Stimulated activated CD4-positive, alpha-beta T cell treated with anti-CD3 and anti-CD28 coated beads, Interleukin-4, amount 100 ng/mL, for 48 hours (primary cell): Measurements from ENCODE around the gene CRKL.
"Not testable (repeated sequence)": the region's sequence is repeated elsewhere in the genome, so short reads cannot be mapped to it uniquely, and the experiment has no call there.

Experiments used
- DNase-seq, 2 donors: peaks; one replicate each; pipeline ENCODE4 v3.0.0-alpha.2; 2020; ENCODE audit warnings: low read depth in 2 of 2

Gene CRKL

DNA sequence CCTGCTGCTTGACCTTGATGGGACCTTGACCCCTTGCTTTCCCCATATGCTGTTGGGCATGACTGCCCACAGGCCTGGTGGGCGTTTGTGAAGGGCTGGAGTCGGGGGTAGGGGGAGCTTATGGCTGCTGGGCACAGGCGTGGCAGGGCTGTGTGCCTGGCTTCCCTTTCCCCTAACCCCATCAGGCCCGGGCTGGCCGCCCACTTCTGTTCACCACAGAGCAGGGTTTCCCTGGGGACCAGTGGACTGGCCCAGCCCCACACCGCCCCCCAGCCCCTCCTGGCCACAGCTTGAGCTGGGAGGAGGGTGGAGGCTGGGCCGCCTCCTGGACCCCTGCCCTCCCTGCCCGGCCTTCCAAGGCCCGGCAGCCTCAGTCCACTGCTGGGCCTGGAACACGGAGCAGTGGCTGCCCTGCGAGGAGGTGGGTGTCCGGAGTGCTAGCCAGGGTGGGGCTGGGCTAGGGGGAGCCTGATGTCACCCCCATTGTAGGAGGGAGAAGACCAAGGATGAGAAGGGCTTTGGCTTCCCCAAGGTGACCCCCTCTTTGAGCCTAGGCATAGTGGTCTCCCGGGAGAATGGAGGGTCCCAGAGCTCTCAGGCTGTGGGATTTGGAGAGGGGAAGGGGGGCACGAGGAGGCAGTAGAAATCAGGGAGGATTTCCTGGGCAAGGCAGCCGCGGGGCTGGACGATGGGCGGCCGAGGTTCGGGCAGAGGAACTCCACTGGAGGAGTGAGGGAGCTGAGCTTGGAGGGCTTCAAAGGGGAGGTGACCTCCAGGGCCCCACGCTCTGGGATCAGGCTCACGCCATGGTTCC is 49.9 kb downstream of the CRKL start, which contains the start of gene AIFM3:
Gene AIFM3, plus strand, starts transcription at position 373 of the 814 bp plus-strand sequence. CDS start 690 bp downstream, outside the sequence.
- DNase-seq: no peak

DNA sequence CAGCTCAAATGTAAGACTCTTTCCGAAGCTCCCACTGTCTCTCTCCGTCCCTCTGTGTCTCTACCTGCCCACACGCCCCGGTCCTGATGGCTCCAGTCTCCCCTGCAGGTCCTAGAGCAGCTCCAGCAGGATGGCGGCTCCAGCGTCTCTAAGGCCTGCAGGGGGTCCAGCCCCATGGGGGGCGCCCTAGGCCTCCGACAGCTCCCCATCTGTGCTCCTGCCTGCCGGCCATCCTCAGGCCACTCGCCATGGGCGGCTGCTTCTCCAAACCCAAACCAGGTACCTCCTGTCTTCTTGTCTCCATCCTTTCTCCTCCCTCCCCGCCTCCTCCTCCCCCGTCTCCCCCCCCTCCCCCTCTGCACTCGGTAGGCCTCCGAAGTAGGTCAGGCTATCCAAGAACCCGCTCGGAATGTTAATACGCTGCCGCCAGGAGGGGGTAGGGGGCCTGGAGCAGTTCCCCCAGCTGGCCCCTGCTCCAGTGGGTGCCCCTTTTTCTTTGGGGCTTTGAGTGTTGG is 50.5 kb downstream of the CRKL start:
- DNase-seq: no peak

DNA sequence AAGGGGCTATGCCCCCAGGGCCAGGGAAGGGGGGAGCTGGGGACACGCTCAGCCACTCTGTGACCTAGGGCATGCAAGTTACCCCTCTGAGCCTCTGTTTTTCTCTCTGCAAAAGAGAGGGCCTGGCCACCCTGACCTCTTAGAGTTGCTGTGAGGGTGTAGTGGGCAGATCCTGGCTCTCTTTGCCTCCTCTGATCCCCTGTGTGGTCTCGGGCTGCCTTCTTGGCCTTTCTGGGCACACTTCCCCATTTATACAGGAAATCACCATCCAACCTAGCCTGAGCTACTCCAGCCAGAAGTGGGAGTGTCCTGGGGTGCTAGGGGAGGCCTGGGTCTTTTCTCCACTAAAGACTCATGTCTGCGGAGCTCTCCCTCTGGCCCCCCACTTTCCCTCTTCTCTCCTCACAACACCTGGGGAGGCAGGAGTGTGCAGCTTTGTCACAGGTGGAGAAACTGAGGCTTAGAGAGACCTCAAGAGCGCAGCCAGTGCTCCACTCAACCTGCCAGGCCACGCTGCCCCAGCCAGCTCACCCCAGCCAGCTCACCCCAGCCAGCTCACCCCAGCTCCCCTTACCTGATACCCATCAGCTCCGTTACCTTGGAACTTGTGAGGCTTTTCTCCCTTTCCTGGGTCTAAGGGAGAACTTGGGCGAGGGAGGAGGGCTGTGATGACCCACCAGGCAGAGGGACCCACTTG is 51.2 kb downstream of the CRKL start:
- no peak for DNase-seq

DNA sequence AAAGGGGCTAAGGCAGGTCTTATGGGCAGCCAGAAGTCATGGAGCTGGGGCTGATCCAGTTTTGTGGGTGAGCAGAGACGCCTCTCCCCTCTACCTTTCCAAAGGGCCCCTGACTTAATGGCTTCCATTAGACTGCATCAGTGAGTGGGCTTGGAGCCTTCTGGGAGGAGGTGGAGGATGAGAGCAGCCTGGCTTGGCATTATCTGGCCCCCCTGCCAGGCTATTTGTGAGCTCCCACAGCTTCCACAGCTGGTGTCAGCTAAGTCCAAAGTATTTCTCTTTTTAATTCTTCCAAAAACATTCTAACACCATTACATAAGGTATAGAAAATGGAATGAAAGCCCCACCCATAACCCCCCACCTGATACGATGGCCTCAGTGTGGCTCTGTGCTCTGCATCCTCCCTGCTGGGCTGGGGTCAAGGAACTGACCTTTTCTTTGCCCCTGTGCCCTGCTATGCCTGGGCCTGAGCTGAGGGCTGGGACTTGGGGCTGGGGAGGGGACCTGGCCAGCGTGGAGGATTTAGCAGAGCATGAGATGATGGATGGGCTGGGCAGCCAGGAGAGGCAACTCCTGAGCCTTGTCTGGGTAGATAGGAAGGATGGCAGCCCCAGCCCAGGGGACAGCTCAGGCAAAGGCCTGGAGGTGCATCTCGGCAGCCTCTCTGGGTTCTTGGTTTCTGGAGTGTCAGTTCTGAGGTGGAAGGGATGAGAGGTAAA is 53.9 kb downstream of the CRKL start:
- DNase-seq: no peak

DNA sequence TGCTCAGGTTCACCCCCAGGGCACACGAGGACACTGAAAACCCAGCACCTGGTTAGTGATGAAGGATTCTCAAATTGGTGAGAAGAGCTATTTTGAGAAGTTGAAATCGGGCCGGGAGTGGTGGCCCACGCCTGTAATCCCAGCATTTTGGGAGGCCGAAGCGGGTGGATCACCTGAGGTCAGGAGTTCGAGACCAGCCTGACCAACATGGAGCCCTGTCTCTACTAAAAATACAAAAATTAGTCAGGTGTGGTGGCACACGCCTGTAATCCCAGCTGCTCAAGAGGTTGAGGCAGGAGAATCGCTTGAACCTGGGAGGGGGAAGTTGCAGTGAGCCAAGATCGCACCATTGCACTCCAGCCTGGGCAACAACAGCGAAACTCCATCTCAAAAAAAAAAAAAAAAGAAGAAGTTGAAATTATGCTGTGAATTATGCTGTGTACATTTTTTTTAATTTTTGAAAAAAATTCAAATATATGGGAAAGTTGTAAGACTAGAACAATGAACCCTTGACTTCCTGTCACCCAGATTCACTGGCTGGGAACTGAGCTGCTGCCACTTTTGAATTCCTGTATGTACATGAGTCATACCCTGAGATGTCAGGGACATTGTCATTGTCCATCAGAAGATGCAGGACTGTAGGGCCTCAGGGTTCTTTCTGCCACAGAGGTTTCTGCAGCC is 54.9 kb downstream of the CRKL start:
- not testable (repeated sequence) for DNase-seq

DNA sequence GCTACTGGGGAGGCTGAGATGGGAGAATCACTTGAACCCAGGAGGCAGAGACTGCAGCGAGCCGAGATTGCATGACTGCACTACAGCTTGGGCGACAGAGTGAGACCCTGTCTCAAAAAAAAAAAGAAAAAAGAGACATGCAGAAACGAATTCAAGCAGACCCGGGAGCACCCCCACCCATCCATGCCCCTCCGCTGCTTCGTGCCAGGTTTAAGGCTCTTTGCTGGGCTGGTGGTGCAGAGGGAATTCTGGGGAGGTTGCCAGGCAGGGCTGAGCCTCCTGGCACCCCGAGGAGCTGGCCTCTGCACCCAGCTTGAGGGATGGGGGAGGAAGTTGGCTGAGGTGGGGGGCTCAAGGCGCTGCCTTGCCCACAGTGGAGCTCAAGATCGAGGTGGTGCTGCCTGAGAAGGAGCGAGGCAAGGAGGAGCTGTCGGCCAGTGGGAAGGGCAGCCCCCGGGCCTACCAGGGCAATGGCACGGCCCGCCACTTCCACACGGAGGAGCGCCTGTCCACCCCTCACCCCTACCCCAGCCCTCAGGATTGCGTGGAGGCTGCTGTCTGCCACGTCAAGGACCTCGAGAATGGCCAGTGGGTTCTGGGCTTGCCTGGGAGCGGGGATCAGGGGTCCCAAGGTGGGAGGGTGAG is 55.8 kb downstream of the CRKL start:
- no peak for DNase-seq

DNA sequence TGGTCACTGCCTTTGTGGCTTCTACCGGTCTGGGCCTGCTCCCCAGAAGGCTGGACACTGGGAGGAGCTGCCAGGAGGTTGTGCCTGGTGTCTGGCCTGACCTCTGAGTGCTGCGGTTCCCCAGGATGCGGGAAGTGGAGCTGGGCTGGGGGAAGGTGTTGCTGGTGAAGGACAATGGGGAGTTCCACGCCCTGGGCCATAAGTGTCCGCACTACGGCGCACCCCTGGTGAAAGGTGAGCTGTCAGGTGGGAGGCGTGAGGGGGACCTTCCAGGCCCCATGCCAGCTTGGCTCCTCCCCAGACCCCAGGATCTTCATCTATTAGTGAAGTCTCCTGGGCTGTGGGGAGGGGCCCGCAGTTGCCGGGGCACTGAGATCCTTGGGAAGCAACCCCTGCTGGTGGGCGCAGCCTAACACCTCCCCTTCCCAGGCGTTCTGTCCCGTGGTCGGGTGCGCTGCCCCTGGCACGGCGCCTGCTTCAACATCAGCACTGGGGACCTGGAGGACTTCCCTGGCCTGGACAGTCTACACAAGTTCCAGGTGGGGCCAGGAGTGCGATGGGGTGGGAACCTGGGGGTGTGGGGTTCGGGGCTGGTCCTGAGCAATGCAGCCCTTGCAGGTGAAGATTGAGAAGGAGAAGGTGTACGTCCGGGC is 56.6 kb downstream of the CRKL start:
- DNase-seq: no peak

DNA sequence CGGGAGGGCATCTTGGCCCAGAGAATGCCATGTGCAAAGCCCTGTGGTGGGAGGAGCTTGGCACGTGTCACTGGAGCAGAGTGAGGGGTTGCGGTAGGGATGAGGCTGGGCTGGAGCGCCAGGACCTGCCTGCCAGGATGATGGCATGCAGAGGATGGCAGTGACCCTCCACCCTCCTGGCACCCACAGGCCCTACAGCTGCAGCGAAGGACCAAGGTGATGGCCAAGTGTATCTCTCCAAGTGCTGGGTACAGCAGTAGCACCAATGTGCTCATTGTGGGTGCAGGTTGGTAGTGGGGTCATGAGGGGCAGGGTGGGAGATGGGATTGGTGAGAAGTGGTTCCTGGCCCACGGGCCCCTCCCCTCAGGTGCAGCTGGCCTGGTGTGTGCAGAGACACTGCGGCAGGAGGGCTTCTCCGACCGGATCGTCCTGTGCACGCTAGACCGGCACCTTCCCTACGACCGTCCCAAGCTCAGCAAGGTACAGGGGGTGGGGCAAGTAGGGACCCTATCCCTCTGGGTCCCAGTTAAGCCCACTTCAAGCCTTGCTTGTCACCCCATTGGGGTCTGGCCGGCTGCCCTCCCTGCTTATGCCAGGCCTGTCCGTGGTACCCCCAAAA is 57.2 kb downstream of the CRKL start:
- DNase-seq: no peak

DNA sequence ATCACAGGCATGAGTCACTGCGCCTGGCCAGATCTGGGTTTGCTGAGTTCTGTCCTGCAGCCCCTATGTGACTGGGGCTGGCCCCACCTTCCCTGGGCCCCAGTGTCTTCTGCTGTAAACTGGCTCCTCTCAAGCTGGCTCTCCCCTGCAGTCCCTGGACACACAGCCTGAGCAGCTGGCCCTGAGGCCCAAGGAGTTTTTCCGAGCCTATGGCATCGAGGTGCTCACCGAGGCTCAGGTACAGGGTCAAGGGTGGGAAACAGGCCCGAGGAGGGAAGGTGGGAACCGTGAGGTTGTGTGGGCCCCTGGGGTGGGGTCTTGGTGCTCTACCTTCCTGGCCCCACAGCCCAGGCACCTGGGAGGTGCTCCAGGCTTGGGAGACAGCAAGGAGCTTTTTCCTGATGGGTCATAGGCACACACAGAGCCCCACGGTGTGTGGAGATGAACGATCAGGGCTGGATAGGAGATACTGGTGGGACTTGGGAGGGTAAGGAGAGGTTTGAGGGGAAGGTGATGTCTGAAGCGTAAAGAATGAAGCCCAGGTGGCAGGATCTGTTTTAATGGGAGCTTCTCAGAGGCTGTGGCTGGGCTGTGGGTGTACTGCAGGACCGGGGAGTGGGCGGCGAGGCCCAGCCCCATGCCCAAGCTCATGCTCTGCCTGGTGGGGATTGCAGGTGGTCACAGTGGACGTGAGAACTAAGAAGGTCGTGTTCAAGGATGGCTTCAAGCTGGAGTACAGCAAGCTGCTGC is 58.5 kb downstream of the CRKL start:
- no peak for DNase-seq

DNA sequence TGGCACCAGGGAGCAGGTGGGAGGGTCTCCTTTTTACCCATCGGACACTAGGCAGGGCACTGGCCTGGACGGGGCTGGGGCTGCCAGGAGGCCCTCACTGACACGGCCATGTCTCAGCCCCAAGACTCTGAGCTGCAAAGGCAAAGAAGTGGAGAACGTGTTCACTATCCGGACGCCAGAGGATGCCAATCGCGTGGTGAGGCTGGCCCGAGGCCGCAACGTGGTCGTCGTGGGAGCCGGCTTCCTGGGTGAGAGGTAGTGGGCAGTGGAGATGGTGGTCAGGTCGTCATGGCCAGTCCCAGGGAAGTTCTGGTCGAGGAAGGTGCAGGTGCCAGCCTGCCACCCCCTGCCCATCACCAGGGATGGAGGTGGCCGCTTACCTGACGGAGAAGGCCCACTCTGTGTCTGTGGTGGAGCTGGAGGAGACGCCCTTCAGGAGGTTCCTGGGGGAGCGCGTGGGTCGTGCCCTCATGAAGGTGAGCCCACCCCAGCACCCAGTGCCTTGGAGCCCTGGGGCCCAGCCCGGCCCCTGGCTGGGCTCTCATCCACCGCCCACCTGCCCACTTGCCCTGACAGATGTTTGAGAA is 59.2 kb downstream of the CRKL start:
- no peak for DNase-seq

DNA sequence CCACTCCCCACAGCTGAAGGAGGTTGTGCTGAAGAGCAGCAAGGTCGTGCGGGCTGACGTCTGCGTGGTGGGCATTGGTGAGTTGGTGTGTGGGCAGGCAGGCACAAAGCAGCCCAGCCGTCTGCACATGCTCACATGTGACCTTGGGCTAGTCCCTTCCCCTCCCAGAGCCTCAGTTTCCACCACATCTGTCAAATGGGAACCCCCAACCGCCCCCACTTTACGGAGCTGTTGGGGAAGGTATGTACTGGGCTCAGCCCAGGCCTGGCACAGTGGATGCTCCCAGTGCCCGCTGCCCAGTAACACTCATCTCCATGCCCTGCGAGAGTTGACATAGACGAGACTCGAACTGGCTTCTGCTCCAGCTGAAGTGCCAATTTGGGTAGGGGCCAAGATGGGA is 59.8 kb downstream of the CRKL start:
- no peak for DNase-seq

DNA sequence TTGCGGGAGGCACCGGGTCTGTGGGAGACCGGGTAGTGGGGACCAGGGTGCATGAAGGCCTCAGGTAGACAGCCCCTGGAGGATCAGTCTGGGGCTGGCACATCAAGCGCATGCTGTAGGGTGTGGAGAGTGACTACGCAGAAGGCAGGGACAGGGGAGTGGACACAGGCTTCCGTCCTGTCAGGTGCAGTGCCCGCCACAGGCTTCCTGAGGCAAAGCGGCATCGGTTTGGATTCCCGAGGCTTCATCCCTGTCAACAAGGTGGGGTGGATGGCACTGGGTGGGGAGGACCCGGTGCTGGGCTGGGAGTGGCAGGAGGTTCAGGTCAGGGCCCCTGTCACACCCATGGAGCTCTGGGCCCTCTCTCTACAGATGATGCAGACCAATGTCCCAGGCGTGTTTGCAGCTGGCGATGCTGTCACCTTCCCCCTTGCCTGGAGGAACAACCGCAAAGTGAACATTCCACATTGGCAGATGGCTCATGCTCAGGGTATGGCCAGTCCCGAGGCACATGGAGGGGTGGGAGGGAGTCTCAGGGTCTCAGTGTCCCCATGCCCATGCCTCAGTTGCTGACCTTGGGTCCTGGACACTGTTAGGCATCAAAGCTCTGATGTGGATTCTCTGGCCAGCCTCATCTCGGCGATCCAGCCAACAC is 60.4 kb downstream of the CRKL start:
- DNase-seq: no peak

DNA sequence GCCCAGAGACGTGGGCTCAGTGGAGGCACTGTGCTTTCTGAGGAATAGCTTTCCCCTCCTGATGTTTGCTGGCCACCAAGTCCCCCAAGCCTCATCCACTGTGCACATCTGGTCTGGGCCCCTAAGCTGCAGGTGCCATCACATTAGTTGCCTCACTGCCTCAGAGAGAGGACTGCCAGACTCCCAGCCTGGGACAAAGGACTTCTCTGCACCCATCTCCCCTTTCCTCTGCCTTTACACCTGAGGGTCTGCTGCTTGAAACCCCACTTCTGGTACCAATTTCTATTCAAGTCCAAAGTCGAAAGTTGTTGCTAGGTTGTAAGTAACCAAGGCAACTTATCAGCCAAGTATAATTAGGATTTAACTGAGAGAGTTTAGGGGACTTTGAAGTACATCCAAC is 61.2 kb downstream of the CRKL start:
- DNase-seq: no peak

DNA sequence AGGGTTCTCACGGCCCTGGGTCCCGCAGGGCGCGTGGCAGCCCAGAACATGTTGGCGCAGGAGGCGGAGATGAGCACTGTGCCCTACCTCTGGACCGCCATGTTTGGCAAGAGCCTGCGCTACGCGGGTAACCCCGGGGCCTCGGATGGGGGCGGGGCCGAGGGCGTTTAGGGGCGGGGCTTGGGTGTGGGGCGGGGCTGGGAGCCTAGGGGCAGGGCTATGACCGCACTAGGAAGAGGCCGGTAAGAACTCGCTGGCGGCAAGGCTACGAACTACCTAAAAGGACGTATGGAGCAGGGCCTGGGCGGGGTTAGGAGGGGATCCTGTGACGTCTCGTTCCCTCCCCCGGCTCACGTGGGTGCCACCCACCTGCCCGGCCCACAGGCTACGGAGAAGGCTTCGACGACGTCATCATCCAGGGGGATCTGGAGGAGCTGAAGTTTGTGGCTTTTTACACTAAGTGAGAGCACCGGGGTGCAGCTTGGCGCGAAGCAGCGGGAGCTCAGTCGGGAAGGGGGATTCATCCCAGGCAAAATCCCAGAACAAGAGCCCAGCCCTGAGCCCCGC is 62.1 kb downstream of the CRKL start:
- peak; percentile 65 to 68 for DNase-seq

DNA sequence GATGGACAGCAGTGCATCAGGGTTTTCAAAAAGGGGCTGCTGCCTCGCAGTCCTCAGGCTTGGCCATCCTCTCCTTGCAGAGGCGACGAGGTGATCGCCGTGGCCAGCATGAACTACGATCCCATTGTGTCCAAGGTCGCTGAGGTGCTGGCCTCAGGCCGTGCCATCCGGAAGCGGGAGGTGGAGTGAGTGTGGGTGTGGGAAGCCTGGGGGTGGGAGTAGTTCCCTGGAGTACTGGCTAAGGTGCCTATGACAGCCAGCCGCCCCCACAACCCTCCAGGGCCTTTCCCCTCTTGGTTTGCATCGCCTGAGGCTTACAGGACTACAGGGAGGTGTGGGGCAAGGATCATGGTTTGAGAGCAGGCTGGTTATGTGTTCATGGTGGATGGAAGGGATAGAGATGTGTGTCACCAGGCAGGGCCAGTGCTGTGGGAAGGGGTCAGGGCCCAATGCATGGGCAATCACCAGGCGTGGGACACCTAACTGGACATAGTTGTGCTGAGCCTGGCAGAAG is 62.8 kb downstream of the CRKL start:
- DNase-seq: no peak

DNA sequence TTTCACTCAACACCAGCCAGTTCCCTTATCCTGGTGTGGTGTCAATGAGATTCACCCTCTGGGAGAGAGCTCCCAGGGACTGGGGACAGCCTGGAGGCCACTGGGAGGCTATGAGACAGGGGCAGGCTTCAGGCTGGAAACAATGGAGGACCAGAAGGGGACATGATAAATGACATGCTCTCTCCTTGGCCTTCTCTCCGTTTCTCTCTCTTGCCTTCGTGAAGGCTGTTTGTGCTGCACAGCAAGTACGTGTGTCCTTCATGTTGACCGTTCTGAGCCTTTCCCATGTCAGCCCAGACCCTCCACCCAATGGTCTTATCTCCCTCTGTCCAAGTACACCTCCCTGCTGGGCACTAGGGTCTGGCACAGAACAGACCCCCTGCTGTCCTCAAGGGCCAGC is 63.3 kb downstream of the CRKL start:
- DNase-seq: no peak

DNA sequence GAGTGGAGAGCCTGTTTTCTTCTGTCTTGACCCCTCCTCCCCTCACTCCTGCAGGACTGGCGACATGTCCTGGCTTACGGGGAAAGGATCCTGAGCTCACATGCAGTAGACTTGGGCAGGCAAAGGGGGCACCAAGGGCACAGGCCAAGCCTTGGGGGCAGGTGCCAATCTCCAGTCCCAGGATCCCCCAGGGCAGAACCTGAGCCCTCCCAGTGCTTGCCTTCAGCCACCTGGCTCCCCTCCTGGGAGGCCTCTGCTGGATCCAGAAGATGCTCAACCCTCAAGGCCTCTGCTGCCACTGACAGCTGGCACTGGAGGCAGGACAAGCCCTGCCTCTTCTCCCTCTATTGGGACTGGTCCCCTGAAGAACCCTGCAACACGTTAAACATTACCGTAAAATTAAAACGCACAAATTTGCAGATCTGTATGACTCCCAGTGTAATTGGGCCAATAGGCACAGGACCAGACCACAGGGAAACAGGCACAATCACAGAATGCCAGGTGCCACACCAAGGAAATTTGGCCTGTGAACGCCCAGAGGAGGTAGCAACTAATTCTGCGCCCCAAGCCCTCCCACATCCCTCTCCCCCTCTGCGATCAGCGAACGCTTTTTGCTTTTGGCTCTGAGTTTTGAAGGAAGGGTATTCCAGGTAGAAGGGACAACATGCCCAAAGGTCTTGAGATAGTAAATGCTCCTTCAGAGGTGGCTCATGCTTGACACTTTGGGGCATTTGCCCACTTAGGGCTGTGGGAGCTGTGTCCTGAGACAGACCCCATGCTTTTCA is 63.9 kb downstream of the CRKL start:
- DNase-seq: no peak
